C1 segment of cervical spinal cord (tissue), 14 donors: ENCODE measurements around the gene TET1.
"Not testable (repeated sequence)": the region's sequence is repeated elsewhere in the genome, so short reads cannot be mapped to it uniquely, and the experiment has no call there.

Source experiments
- DNase-seq, 14 donors: peaks; one replicate each; lab custom pipeline; 2025; lab: John Stamatoyannopoulos, UW

TET1 gene

DNA sequence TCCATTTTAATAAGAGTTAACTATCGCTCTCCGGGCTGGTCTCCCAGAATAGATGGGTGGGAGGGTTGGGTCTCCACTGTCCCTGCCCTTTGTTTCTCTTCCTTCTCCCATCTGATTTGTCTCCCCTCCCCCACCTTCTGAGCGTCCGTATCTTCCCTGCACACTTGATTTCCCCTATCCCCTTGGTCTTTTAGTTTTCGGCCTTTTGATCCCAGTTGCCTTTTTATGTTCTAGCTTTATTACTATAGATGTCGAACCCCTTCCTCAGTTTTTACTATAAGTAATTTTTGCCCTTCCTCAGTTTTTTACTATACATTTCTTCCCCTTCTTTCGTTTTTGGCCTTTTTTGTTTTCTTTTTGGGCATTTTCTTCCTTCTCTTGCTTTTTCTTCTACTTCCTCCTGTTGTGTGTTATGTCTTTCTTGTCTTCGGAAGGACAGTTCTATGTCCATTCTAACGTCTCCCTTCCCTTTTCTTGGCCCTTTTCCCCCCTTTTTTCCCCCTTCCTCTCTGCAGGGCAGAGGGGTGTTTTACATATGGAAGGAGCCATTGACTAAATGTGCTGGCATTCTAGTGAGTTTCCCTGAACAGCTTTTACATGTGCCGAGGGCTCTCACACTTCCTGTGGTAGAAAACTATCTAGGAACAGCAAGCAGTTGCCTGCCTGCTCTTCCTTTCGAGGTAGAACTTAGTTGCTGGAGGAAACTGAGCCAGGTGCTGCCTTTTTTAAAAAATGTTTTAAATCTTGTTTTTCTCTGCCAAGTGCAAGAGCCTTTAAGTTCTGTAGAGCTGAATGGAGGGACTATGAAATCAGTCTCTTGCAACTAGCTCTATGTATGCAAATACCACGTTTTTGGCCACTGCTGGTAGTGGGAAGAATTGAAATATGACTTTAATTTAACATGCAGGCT is 2.8 kb downstream of the TET1 start:
- no peak for DNase-seq

DNA sequence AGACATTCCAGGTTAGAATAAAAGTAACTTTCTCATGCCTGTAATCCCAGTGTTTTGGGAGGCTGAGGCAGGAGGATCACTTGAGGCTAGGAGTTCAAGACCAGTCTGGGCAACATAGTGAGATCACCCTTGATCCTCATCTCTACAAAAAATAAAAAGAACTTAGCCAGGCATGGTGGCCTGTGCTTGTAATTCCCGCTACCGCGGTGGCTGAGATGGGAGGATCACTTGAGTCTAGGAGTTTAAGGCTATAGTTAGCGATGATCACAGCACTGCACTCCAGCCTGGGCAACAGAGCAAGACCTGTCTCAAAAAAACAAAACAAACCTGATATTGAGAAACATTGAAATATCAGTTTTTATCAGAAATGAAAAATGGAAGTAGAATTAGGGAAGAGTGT is 4.6 kb downstream of the TET1 start:
- no peak for DNase-seq

DNA sequence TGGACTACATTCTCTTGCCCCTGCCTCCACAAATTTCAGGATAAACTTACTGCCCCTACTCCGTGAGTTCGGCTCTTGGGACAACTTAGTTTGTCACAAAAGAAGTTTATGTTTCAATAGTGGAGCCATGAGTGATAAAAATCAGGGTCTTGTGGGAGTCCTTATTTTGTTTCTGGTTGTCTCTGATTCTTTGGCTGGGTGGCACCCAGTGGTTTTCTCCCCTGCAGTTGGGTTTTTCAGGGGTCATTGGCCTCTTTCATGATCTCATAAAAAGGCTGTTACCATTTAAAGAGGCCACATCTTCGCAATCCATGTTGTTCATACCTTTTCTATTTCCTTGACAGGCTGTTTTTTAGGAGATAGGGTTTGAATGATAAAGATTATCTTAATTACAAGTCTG is 5.5 kb downstream of the TET1 start:
- DNase-seq, result no peak

DNA sequence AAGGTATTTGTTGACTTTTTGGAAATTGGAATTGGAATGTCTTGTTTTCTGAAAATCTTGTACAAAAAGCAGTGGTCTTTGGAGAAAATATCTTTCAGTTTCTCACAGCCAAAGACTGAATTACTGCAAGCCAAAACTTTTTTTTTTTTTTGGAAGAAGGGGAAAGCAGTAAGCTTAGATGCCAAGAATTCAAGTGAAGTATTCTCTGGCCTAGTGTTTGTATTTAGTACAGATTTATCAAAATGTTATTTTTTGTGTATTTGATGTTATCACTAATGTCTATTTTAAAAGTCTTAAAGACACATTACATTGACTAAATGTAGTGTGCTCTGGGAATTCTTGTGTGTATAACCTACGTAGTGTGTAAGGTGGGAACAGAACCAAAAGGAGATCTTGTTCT is 6.2 kb downstream of the TET1 start:
- no peak for DNase-seq

DNA sequence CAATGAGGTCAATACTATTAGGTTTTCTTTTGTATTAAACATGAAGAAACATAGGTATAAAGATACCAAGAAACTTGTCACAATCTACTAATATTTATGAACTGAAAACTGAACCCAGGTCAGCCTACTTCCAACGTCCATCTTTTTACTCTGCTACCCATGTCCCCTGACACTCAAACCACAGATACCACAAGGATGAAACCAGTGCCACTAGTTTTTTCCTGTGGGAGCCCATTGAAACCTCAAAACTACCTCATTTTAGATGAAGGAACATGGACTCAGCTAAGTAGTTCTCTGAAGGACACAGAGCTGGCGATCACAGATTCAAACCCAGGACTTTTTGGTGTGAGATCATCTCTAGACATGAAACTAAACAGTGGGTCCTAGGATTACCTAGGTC is 6.8 kb downstream of the TET1 start:
- no peak for DNase-seq

DNA sequence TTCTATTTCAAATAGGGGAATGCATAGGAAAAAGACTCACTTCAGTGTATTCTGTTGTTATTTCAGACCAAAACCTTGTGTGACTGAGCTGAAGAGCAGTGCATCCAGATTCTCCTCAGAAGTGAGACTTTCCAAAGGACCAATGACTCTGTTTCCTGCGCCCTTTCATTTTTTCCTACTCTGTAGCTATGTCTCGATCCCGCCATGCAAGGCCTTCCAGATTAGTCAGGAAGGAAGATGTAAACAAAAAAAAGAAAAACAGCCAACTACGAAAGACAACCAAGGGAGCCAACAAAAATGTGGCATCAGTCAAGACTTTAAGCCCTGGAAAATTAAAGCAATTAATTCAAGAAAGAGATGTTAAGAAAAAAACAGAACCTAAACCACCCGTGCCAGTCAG is 12.0 kb downstream of the TET1 start:
- DNase-seq, result no peak

DNA sequence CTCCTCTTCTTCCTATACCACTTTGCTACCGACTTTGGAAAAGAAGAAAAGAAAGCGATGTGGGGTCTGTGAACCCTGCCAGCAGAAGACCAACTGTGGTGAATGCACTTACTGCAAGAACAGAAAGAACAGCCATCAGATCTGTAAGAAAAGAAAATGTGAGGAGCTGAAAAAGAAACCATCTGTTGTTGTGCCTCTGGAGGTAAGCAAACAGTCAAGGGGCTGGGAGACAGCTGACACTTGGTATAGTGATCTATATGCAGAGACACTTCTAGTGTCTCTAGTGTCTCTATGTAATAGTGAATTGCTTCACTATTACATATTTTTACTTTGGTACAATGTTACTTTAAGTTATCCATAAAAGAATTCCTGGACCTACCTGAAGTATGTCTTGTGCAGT is 13.9 kb downstream of the TET1 start:
- DNase-seq, result no peak

DNA sequence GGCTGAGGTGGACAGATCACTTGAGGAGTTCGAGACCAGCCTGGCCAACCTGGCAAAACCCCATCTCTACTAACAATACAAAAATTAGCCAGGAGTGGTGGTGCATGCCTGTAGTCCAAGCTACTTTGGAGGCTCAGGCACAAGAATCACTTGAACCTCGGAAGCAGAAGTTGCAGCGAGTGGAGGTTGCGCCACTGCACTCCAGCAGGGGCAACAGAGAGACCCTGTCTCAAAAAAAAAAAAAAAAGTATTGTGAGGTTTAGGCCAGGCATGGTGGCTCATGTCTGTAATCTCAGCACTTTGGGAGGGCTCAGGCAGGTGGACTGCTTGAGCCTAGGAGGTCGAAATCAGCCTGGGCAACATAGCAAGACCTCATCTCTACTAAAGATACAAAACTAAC is 16.0 kb downstream of the TET1 start:
- DNase-seq, result no peak

DNA sequence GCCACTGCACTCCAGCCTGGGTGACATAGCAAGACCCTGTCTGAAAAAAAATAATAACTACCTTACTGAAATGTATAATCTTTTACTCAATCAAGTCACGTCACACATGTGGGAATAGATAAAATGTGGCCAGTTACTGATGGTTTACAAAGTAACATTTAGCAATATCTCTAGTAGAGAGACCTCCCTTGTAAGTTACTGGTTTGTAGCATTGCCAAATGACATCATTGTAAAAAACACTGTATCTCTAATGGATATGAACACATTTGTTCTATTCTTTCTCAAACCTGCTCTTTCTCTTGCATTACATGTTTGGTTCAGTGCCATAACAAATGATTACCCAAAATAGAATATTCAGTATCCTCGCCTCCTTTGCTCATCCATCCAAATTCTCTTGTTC is 18.8 kb downstream of the TET1 start:
- DNase-seq, result no peak

DNA sequence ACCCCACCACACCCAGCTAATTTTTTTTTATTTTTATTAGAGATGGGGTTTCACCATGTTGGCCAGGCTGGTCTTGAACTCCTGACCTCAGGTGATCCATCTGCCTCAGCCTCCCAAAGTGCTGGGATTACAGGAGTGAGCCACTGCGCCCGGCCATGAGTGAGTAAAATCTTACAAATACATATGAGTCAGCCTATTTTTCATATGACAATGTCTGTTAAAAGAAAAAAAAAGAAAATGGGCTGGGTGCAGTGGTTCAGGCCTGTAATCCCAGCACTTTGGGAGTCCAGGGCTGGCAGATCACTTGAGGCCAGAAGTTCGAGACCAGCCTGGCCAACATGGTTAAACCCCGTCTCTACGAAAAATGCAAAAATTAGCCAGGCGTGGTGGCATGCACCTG is 24.1 kb downstream of the TET1 start:
- DNase-seq, result not testable (repeated sequence)

DNA sequence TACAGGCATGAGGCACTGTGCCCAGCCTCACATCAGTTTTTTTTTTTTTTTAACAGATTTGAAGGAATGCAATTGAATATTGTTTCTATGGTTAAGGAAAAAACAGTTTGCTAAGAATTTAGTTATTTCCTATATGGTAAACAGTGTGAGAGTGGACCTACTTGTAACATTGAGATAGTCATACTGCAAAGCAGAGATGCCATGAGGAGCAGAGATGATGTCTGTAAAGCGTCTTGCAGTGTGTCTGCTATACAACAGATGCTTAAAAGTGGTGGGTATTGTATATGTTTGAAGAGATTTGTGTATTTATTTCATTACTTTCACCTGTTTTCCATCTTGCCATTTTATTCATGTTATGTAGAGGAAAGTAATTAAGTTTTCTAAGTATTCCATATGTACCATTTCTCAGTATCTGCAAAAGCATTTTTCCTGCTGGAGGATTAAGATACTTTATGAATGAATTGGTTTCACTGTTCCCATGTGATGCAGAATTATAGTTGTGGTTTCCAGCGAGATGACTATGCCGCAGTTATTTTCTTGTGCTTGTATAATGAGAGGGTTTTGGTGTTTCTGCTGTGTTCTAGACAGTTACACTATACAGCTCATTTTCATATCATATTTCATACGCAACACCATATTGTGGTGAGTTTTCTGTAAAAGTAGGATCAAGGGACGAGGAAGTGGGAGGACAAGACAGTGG is 26.6 kb downstream of the TET1 start:
- no peak for DNase-seq

DNA sequence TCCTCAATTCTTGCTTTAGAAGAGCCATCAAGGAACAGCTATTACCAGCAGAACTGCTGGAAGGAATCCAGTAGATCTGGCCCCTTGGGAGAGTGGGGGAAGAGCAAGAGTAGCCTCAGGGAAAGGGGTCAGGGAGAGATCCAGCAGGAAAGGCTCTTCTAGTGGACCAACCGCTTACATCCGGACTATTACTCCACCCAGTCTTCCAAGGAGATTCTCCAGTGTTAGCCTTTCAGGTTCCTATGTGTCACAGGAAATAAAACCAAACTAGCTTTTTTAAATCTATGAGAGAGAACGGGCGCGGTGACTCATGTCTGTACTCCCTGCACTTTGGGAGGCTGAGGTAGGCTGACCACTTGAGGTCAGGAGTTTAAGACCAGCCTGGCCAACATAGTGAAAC is 34.3 kb downstream of the TET1 start:
- DNase-seq, result no peak

DNA sequence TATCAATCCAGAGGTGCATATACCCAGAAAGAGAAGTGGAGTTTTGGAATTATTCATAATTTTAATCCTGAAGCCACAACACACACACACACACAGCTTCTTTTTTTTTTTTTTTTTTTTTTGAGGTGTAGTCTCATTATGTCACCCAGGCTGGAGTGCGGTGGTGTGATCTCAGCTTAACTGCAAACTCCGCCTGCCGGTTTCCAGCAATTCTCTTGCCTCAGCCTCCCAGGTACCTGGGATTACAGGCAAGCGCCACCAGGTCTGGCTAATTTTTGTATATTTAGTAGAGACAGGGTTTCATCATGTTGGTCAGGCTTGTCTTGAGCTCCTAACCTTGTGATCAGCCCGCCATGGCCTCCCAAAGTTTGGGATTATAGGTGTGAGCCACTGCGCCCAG is 35.4 kb downstream of the TET1 start:
- DNase-seq, result no peak

DNA sequence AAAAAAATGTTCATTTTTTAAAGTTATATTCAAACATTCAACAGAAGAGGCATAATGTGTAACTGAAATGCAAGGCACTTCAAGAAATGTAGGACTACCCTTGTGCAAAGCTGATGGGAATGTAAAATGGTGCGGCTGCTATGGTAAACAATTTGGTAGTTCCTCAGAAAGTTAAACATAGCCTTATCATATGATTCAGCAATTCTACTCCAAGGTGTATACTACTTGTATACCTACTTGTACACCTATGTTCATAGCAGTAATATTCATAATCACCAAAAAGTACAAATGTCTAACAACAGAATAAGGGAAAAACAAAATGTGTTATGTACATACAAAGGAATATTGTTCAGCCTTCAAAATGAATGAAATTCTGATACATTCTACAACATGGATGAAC is 37.3 kb downstream of the TET1 start:
- no peak for DNase-seq

DNA sequence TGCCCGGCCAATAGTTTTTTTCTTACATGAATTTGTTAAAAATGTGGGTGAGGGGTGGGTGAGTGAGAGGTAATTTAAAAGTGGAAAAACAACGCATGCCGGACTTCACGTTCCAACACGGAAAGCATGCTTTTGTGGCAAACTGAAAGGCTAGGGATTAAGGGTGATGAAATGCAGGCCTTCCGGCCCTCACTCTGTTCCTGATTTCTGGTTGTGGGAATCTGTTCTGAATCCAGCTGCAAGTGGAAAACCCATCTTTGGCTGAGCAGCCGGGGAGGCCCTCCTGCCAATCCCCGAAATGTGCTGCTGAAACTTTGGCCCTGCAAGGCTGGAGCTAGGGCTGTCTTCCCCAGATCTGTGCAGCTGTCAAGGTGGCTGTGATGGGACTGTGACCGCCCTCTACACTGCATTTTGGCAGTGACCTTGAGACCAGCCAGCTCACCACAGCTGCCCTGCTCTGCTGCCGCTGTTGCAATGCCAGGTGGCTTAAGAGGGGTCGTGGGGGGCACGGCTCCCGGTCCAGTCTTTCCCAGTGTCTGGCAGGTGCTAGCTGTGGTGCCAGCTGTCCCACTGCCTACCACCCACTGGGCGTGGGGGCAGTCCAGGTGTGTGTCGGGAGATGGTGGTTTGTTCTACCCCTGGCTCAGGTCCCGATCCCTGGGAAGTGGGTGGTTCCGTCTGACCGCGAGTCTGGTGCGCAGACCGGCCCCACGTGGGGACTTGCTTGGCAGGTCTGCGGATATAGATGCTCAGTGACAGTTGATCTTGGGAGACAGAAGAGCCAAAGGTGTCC is 39.0 kb downstream of the TET1 start:
- DNase-seq, result peak in 11 of 14 donors; percentile 6 to 58 (median 31)

DNA sequence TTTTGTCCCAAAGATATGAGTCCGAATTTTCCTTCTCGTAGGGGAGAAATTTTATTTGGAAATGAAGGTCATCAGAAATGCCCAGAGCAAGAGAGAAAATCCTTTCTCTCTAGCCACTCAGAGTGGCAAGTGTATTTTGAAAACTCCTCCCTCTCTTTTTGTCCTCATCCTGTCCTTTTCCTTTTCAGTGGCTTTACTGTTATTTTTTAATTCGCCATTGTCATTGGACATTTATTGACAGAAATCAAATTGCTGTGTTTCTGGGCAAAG is 39.6 kb downstream of the TET1 start:
- DNase-seq, result no peak

DNA sequence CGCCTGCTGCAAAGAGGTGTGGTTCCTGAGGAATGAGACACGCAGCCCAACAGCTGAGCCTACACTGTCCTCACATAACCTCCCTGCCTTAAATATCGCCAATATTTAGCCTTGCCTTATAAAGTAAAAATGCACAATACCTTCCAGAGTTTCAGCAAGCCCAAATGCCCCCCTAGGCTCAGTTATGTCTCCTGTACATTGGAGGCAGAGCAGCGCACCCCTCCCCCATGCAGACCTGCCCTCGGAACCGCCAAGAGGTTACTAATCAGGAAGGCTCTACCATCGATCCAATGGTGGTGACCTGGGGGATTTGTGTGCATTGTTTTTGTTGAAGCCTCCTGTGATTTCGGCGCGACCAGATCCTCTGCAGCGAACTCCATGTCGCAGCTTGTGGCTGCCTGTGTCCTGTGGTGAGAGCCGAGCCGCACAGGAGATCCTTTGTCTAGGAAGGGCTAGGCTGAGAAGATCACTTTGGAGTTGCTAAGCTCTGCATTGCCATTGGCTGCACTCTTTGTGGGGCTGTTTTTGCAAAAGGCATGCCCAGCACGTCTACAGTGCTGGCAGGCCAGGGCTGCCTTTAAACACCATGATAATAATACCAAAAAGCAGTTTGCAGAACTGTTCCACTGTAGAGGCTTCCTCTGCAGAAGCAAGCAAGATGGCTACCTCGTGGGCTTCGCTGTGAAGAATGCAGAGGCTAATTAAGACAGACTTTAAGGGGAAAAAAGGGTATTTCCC is 40.1 kb downstream of the TET1 start:
- DNase-seq, result peak; percentile 13 to 89 (median 74)

DNA sequence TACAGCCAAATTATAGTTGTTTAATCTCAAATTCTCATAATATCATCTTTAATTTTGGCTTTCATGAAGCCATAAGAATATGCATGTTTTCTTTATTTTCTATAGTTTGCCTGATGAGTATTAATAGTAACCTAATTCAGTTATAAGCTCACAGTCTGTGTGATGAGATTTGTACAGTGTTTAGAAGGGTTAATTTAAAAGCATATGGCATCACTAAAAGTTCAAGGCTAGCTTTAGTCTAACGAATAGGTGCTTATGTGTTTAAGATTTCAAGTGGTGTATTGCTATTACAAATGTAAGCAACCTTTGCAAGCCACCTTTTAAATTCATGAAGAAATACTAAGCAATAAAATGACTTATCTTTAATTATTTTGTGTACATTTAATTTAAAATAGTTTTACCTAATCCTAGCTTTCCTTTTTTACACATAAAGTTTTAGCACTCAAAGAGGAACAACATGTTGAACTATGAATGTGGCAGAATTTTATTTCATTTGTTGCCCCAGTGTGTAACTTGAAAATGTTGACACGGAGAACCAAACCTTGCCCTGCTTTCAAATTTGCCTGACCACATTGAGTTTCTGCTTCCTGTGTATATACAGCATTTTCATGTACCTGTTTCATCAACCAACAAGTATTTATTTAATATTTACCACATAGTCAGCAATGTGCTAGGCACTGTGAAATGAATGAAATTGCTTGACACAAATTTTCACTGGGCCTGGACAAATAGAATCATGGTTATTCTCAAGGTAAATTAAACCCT is 41.5 kb downstream of the TET1 start:
- DNase-seq, result peak in 1 of 14 donors; percentile 32

DNA sequence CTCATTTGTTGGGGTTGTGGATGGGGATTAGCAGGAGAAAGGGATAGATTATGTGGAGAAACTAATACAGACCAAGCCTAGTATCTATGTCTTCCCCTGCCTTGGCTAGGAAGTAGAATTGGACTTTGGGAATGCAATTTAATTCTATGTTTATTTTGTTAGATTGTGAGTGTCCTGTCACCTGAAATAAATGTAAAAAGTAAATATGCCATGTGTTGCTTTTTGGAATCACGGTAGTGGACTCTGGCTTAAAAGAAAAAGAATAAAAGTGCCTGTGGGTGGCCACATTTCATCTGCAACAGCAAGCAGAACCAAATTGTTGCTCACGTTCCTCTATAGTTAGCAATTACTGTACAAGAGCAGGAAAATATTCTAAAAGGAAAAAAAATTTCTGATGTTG is 42.3 kb downstream of the TET1 start:
- DNase-seq, result peak in 1 of 14 donors; percentile 47

DNA sequence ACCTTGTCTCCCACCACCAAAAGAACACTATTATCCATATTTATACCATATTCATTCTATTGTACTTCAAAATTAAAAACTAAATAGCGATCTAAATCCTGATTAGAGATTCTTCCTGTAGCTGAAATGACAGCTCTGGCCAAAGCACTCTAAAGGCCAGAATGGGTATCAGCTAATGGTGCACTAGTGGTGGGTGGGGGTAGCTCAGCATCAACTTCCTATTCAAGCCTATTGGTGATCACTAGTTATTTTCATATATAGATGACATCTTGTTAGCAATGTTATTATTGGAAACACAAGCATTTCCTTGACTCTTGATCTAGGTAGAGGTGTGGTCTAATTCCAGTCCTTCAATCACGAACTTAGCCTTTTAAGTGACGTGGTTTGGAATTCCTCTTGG is 43.6 kb downstream of the TET1 start:
- DNase-seq, result no peak

DNA sequence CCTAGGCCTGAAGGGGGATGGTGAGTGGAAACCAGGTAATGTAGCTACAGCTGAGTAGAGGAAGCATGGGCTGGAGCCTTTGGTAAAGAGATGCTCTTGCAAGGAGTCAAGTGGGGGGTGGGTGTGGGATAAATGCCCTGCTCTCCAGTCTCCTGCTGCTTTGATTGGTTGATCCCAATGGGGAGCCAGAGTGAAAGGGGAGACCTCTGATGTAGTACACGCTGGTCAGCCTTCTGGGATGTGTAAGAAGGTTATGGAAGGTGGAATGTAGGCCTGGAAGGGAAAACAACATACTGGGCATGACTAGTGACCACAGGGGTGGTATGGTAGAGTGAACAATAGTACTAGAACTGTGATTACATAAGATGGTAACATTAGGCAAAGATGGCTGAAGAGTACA is 44.3 kb downstream of the TET1 start:
- DNase-seq, result no peak
